Fibroblast of skin of right biceps (primary cell): Measurements from ENCODE around the gene PRKG1.
"Not testable (repeated sequence)": the region's sequence is repeated elsewhere in the genome, so short reads cannot be mapped to it uniquely, and the experiment has no call there.

Experiments
- DNase-seq: peaks from one replicate; pipeline ENCODE4 v3.0.0-alpha.2; 2013

PRKG1 gene

GRCh38 chr10:51178634-51179033 lies 104.3 kb downstream of the PRKG1 start:
- no peak for DNase-seq

- no peak for DNase-seq
Measured at GRCh38 chr10:51180141-51180540, 105.9 kb downstream of the PRKG1 start.

GRCh38 chr10:51183783-51184182 lies 109.5 kb downstream of the PRKG1 start:
- DNase-seq = no peak

GRCh38 chr10:51186361-51186760 lies 112.1 kb downstream of the PRKG1 start:
- no peak for DNase-seq

- DNase-seq = no peak
Measured at GRCh38 chr10:51188008-51188407, 113.7 kb downstream of the PRKG1 start.

GRCh38 chr10:51188866-51189265 lies 114.6 kb downstream of the PRKG1 start:
- DNase-seq = no peak

- DNase-seq = no peak
Measured at GRCh38 chr10:51196508-51197175, 122.4 kb downstream of the PRKG1 start.

GRCh38 chr10:51198170-51198569 lies 123.9 kb downstream of the PRKG1 start:
- no peak for DNase-seq

GRCh38 chr10:51201947-51202346 lies 127.7 kb downstream of the PRKG1 start:
- DNase-seq = no peak

GRCh38 chr10:51203359-51203758 lies 129.1 kb downstream of the PRKG1 start:
- no peak for DNase-seq

GRCh38 chr10:51204066-51204465 lies 129.8 kb downstream of the PRKG1 start:
- no peak for DNase-seq

GRCh38 chr10:51204701-51205100 lies 130.4 kb downstream of the PRKG1 start:
- no peak for DNase-seq

- DNase-seq = no peak
Measured at GRCh38 chr10:51206500-51206899, 132.2 kb downstream of the PRKG1 start.

GRCh38 chr10:51212937-51213336 lies 138.7 kb downstream of the PRKG1 start:
- DNase-seq = not testable (repeated sequence)

GRCh38 chr10:51214207-51215196 lies 140.2 kb downstream of the PRKG1 start:
- no peak for DNase-seq

GRCh38 chr10:51215951-51216834 lies 141.9 kb downstream of the PRKG1 start:
- DNase-seq = peak; percentile 53

- no peak for DNase-seq
Measured at GRCh38 chr10:51217505-51217904, 143.2 kb downstream of the PRKG1 start.

GRCh38 chr10:51224671-51225161 lies 150.4 kb downstream of the PRKG1 start:
- DNase-seq = peak; percentile 88

GRCh38 chr10:51227897-51228713 lies 153.8 kb downstream of the PRKG1 start:
- no peak for DNase-seq

- no peak for DNase-seq
Measured at GRCh38 chr10:51228714-51229100, 154.4 kb downstream of the PRKG1 start.

- DNase-seq = no peak
Measured at GRCh38 chr10:51230887-51231585, 156.7 kb downstream of the PRKG1 start.
